GM12878 (cell line): ENCODE results near the gene VWA7. TPM values are rescaled to one million over a fixed set of nuclear protein-coding genes. Genes with fewer than 3 reads are reported as not detected.

Experiments used
- CBFB ChIP-seq: IDR thresholded peaks from 2 replicates; pipeline ENCODE4 v1.6.1; 2016; ENCODE audit warnings: antibody characterized with exemption, low read depth
- CREM ChIP-seq: IDR thresholded peaks from 2 replicates; pipeline ENCODE4 v1.6.1; 2014; ENCODE audit warnings: antibody characterized with exemption, low read depth
- E2F8 ChIP-seq: fragments of 450-650 bp; IDR thresholded peaks from 2 replicates; pipeline ENCODE4 v1.6.1; 2018; ENCODE audit warnings: mild to moderate bottlenecking, low read depth, moderate library complexity; ENCODE audit not compliant: partially characterized antibody
- IRF4 ChIP-seq: IDR thresholded peaks from 2 replicates; pipeline ENCODE4 v1.6.1; 2011; ENCODE audit warnings: low read depth, low read length
- RAD21 ChIP-seq: IDR thresholded peaks from 2 replicates; pipeline ENCODE4 v1.6.1; 2011; ENCODE audit warnings: mild to moderate bottlenecking, low read depth, low read length, moderate library complexity; ENCODE audit not compliant: insufficient read depth
- SPI1 ChIP-seq: IDR thresholded peaks from 2 replicates; pipeline ENCODE4 v1.6.1; 2011; ENCODE audit warnings: low read depth, mild to moderate bottlenecking, low read length, moderate library complexity, borderline replicate concordance; ENCODE audit not compliant: insufficient read depth
- STAT3 ChIP-seq: IDR thresholded peaks from 2 replicates; pipeline ENCODE4 v1.6.1; 2011; ENCODE audit warnings: low read depth, low read length, improper control_type of control experiment
- TBL1XR1 ChIP-seq: IDR thresholded peaks from 2 replicates; pipeline ENCODE4 v1.6.1; 2012; ENCODE audit warnings: low read depth, low read length, improper control_type of control experiment
- ZNF217 ChIP-seq: fragments of 450-650 bp; IDR thresholded peaks from 2 replicates; pipeline ENCODE4 v1.6.1; 2017; ENCODE audit warnings: antibody characterized with exemption, mild to moderate bottlenecking
- ZNF24 ChIP-seq: fragments of 450-650 bp; IDR thresholded peaks from 2 replicates; pipeline ENCODE4 v1.6.1; 2017; ENCODE audit warnings: antibody characterized with exemption, mild to moderate bottlenecking
- ZZZ3 ChIP-seq: IDR thresholded peaks from 2 replicates; pipeline ENCODE4 v1.6.1; 2011; ENCODE audit warnings: low read depth; ENCODE audit not compliant: control insufficient read depth, insufficient read length
- polyA plus RNA-seq, 11 experiments: library from polyadenylated mRNA; depleted of rRNA in 4 of 11; unstranded in 6 of 11; stranded (reverse) in 5 of 11; fragments of >200 nt; fragmentation: Nextera tagmentation in 4 of 11; fragmentation: Illumina TruSeq in 1 of 11; extraction: Ambion mirVana in 4 of 11; extraction: Trizol in 1 of 11; gene quantifications; 1 replicate in 1 of 11; 2 replicates in 10 of 11; pipeline versions ENCODE4 v1.2.1 to v1.2.3, GENCODE V29; 2011 to 2016; ENCODE audit warnings: inconsistent platforms in 2 of 11, missing spikeins in 2 of 11, low read depth in 1 of 11
- total RNA-seq, 4 experiments: library from RNA; depleted of rRNA in 3 of 4; stranded (reverse); fragments of >200 nt in 3 of 4; fragmentation: Illumina TruSeq in 1 of 4; extraction: Trizol in 1 of 4; gene quantifications; 2 replicates each; pipeline versions ENCODE4 v1.2.1 to v1.2.3, GENCODE V29; 2013 to 2021
- TF ChIP-seq, protein P1 (sequence below): fragments of 150-350 bp; IDR thresholded peaks from 2 replicates; pipeline ENCODE4 v1.6.1; 2016; ENCODE audit warnings: low read depth, low read length
- TF ChIP-seq, protein P2 (sequence below): fragments of 450-650 bp; IDR thresholded peaks from 2 replicates; pipeline ENCODE4 v1.6.1; 2017; ENCODE audit warnings: mild to moderate bottlenecking
- TF ChIP-seq, protein P3 (sequence below): fragments of 450-650 bp; IDR thresholded peaks from 2 replicates; pipeline ENCODE4 v1.6.1; 2017; ENCODE audit warnings: mild to moderate bottlenecking, moderate library complexity

VWA7 gene
- total and polyA plus RNA-seq, 10 of the 15 experiments (the other 5 are each of a cell fraction or from before 2014, with no cell fraction given), result 0.11 to 3.1 (median 1.2) TPM; not detected in 1

- TF ChIP-seq, protein P1, sequence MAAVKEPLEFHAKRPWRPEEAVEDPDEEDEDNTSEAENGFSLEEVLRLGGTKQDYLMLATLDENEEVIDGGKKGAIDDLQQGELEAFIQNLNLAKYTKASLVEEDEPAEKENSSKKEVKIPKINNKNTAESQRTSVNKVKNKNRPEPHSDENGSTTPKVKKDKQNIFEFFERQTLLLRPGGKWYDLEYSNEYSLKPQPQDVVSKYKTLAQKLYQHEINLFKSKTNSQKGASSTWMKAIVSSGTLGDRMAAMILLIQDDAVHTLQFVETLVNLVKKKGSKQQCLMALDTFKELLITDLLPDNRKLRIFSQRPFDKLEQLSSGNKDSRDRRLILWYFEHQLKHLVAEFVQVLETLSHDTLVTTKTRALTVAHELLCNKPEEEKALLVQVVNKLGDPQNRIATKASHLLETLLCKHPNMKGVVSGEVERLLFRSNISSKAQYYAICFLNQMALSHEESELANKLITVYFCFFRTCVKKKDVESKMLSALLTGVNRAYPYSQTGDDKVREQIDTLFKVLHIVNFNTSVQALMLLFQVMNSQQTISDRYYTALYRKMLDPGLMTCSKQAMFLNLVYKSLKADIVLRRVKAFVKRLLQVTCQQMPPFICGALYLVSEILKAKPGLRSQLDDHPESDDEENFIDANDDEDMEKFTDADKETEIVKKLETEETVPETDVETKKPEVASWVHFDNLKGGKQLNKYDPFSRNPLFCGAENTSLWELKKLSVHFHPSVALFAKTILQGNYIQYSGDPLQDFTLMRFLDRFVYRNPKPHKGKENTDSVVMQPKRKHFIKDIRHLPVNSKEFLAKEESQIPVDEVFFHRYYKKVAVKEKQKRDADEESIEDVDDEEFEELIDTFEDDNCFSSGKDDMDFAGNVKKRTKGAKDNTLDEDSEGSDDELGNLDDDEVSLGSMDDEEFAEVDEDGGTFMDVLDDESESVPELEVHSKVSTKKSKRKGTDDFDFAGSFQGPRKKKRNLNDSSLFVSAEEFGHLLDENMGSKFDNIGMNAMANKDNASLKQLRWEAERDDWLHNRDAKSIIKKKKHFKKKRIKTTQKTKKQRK, result no peak
- TF ChIP-seq CBFB (peak; percentile 90), CREM (peak; percentile 94), RAD21 (no peak), STAT3 (no peak), ZZZ3 (no peak), ZNF217 (no peak), E2F8 (no peak), SPI1 (no peak), ZNF24 (no peak), TBL1XR1 (peak; percentile 86; the same call in 1 of the 2 replicates), IRF4 (0 out of 2 replicates have a peak, but pooled peaks have one; percentile 31)
- TF ChIP-seq, protein P2, sequence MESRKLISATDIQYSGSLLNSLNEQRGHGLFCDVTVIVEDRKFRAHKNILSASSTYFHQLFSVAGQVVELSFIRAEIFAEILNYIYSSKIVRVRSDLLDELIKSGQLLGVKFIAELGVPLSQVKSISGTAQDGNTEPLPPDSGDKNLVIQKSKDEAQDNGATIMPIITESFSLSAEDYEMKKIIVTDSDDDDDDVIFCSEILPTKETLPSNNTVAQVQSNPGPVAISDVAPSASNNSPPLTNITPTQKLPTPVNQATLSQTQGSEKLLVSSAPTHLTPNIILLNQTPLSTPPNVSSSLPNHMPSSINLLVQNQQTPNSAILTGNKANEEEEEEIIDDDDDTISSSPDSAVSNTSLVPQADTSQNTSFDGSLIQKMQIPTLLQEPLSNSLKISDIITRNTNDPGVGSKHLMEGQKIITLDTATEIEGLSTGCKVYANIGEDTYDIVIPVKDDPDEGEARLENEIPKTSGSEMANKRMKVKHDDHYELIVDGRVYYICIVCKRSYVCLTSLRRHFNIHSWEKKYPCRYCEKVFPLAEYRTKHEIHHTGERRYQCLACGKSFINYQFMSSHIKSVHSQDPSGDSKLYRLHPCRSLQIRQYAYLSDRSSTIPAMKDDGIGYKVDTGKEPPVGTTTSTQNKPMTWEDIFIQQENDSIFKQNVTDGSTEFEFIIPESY, result no peak
- TF ChIP-seq, protein P3, sequence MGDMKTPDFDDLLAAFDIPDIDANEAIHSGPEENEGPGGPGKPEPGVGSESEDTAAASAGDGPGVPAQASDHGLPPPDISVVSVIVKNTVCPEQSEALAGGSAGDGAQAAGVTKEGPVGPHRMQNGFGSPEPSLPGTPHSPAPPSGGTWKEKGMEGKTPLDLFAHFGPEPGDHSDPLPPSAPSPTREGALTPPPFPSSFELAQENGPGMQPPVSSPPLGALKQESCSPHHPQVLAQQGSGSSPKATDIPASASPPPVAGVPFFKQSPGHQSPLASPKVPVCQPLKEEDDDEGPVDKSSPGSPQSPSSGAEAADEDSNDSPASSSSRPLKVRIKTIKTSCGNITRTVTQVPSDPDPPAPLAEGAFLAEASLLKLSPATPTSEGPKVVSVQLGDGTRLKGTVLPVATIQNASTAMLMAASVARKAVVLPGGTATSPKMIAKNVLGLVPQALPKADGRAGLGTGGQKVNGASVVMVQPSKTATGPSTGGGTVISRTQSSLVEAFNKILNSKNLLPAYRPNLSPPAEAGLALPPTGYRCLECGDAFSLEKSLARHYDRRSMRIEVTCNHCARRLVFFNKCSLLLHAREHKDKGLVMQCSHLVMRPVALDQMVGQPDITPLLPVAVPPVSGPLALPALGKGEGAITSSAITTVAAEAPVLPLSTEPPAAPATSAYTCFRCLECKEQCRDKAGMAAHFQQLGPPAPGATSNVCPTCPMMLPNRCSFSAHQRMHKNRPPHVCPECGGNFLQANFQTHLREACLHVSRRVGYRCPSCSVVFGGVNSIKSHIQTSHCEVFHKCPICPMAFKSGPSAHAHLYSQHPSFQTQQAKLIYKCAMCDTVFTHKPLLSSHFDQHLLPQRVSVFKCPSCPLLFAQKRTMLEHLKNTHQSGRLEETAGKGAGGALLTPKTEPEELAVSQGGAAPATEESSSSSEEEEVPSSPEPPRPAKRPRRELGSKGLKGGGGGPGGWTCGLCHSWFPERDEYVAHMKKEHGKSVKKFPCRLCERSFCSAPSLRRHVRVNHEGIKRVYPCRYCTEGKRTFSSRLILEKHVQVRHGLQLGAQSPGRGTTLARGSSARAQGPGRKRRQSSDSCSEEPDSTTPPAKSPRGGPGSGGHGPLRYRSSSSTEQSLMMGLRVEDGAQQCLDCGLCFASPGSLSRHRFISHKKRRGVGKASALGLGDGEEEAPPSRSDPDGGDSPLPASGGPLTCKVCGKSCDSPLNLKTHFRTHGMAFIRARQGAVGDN, result no peak
These were observed at the start of gene VWA7 (continued) for GRCh38 chr6:31776989-31777666.
